Smooth muscle cell (in vitro differentiated cells): Measurements from ENCODE around the gene H3-3A. TPM values are rescaled to one million over a fixed set of nuclear protein-coding genes. Genes with fewer than 3 reads are reported as not detected.

Source experiments
- DNase-seq: peaks from one replicate; lab custom pipeline; 2025; ENCODE audit not compliant: unreplicated experiment; lab: John Stamatoyannopoulos, UW
- H2AFZ ChIP-seq: fragments of 200-600 bp; sonication (generic); 2 replicates; pipeline ENCODE4 v1.6.0; 2016; ENCODE audit warnings: antibody characterized with exemption, low read depth, mild to moderate bottlenecking
- H3F3A ChIP-seq: fragments of 200-600 bp; sonication (generic); 2 replicates; pipeline ENCODE4 v1.6.0; 2017; ENCODE audit warnings: antibody characterized with exemption, low read depth
- H3K27ac ChIP-seq: fragments of 200-600 bp; sonication (generic); 2 replicates; pipeline ENCODE4 v1.5.1; 2016; ENCODE audit warnings: low read depth, mild to moderate bottlenecking
- H3K27me3 ChIP-seq: fragments of 200-600 bp; sonication (generic); 2 replicates; pipeline ENCODE4 v1.6.1; 2016; ENCODE audit warnings: low read depth, mild to moderate bottlenecking
- H3K36me3 ChIP-seq: fragments of 200-600 bp; sonication (generic); 2 replicates; pipeline ENCODE4 v1.5.1; 2016; ENCODE audit warnings: low read depth
- H3K4me1 ChIP-seq: fragments of 200-600 bp; sonication (generic); 2 replicates; pipeline ENCODE4 v1.5.1; 2016; ENCODE audit warnings: low read depth
- H3K4me2 ChIP-seq: fragments of 200-600 bp; sonication (generic); 2 replicates; pipeline ENCODE4 v1.6.0; 2016; ENCODE audit warnings: mild to moderate bottlenecking
- H3K4me3 ChIP-seq: fragments of 200-600 bp; sonication (generic); 2 replicates; pipeline ENCODE4 v1.5.1; 2016; ENCODE audit warnings: mild to moderate bottlenecking
- H3K79me2 ChIP-seq: fragments of 200-600 bp; sonication (generic); 2 replicates; pipeline ENCODE4 v1.6.0; 2016; ENCODE audit warnings: low read depth, mild to moderate bottlenecking
- H3K9ac ChIP-seq: fragments of 200-600 bp; sonication (generic); 2 replicates; pipeline ENCODE4 v1.6.0; 2016; ENCODE audit warnings: low read depth
- H3K9me3 ChIP-seq: fragments of 200-600 bp; sonication (generic); replicated peaks from 2 replicates; pipeline ENCODE4 v1.5.1; 2016; ENCODE audit warnings: low read depth
- H4K20me1 ChIP-seq: fragments of 200-600 bp; sonication (generic); 2 replicates; pipeline ENCODE4 v1.6.0; 2016; ENCODE audit warnings: low read depth
- CTCF ChIP-seq: fragments of 200-600 bp; sonication (generic); IDR thresholded peaks from 2 replicates; pipeline ENCODE4 v1.5.1; 2017; ENCODE audit warnings: borderline replicate concordance, mild to moderate bottlenecking, antibody characterized with exemption; ENCODE audit not compliant: insufficient read depth, poor library complexity, severe bottlenecking
- WGBS: methylation state at CpG from one replicate; pipeline ENCODE4 v1.1.7; 2016; ENCODE audit warnings: low lambda C conversion rate; 5-methylcytosine and 5-hydroxymethylcytosine counted together
- polyA plus RNA-seq: library from polyadenylated mRNA; unstranded; fragments of >200 nt; fragmentation: Nextera tagmentation; extraction: Ambion mirVana; gene quantifications from 2 replicates; pipeline ENCODE4 v1.2.1, GENCODE V29; 2016
- total RNA-seq: library from RNA; depleted of rRNA; stranded (reverse); fragments of >200 nt; gene quantifications from 2 replicates; pipeline ENCODE4 v1.2.3, GENCODE V29; 2014

The H3-3A gene
- total and polyA plus RNA-seq, 2 experiments from 2014 or later = 430 to 459 TPM

DNA sequence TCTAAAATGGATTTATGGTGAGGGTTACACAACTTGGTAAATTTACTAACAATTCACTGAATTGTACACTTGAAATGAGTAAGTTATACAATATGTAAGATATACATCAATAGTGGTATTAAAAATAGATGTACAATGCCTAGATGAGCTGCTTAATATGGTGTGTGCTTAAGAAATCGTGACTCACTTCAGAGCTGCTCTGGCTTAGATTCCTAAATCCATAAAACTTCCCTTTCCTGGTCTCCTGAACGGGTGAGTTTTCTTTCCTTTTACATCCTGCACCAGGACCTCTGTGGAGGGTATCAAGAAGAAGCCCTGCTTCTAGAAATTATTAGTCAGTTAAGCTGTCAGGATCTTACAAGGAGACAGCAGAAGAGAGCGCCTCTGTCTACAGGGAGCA, 30.4 kb downstream of the H3-3A start:
- Histone ChIP-seq H3K79me2 (no peaks in the 10 kb centered on the region), H3K9ac (no peak overlapping the region), H3F3A (no peaks in the 10 kb centered on the region), H3K9me3 (no peaks in the 10 kb centered on the region), H3K27ac (no peak overlapping the region), H3K4me1 (no peaks in the 10 kb centered on the region), H3K4me2 (no peak overlapping the region), H4K20me1 (no peaks in the 10 kb centered on the region), H3K4me3 (no peak overlapping the region), H3K36me3 (no peaks in the 10 kb centered on the region), H3K27me3 (no peaks in the 10 kb centered on the region), H2AFZ (no peak overlapping the region)
- no peak for DNase-seq
- WGBS = 39% methylated on average over 3 of the region's 3 CpGs
- no peak for TF ChIP-seq CTCF

DNA sequence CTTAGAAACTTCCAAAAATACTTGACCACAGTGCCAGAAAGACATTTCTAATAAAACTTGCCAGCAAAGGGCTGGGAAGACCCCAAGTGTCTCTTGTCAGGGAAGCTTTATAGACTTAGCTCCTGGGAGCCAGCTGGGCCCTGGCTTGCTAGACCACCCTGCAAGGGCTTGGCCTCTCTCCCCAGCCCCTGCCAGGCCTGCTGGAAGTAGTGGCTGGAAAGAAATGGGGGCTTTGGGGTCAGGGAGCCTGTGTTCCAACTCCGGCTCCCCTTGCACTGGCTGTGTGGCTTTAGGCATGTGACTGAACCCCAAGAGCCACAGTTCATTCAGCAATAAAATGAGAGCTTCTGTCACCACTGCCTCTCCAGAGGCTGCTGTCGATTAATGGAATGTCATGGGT, 31.1 kb downstream of the H3-3A start:
- Histone ChIP-seq H4K20me1 (no peaks in the 10 kb centered on the region), H2AFZ (no peak overlapping the region), H3K4me3 (no peak overlapping the region), H3F3A (no peaks in the 10 kb centered on the region), H3K9me3 (no peaks in the 10 kb centered on the region), H3K27me3 (no peaks in the 10 kb centered on the region), H3K36me3 (no peaks in the 10 kb centered on the region), H3K4me1 (no peaks in the 10 kb centered on the region), H3K9ac (no peak overlapping the region), H3K27ac (no peak overlapping the region), H3K4me2 (no peak overlapping the region), H3K79me2 (no peaks in the 10 kb centered on the region)
- no peak for TF ChIP-seq CTCF
- DNase-seq = no peak
- WGBS = 87% methylated on average over 2 of the region's 2 CpGs

- no peaks in the 10 kb centered on the region for H3F3A ChIP-seq
- no peak overlapping the region for H3K4me2 ChIP-seq
- no peak overlapping the region for H3K9ac ChIP-seq
- H3K27ac ChIP-seq = no peak overlapping the region
- TF ChIP-seq CTCF = no peak
- no peak overlapping the region for H3K4me3 ChIP-seq
- WGBS = 56% methylated on average over 1 of the region's 1 CpG
- H3K36me3 ChIP-seq = no peaks in the 10 kb centered on the region
- no peaks in the 10 kb centered on the region for H3K4me1 ChIP-seq
- no peaks in the 10 kb centered on the region for H3K9me3 ChIP-seq
- H3K79me2 ChIP-seq = no peaks in the 10 kb centered on the region
- H3K27me3 ChIP-seq = peaks cover 2% of the 10 kb centered on the region
- H2AFZ ChIP-seq = no peak overlapping the region
- H4K20me1 ChIP-seq = no peaks in the 10 kb centered on the region
- no peak for DNase-seq
These were observed 31.9 kb downstream of the H3-3A start for GRCh38 chr1:226094451-226094850.

DNA sequence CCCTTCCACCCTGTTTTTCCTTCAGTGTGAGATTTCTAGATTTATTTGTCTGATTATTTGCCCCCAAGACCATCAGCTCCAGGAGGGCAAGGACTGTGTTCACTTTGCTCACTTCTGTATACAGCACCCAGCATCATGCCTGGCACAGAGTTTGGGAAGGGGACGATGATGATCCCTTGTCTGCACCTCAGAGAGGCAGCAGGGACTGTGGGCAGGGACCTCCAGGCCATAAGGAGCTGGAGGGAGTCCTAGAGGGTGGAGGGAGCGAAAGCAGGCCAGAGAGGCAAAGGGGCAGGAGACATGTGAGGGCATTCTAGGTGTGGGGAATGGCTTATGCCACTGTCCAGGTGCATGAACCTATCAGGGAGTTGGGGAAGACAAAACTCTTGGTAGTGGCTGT, 32.8 kb downstream of the H3-3A start:
- 80% methylated on average over 2 of the region's 2 CpGs for WGBS
- no peak for TF ChIP-seq CTCF
- no peaks in the 10 kb centered on the region for H3F3A ChIP-seq
- no peaks in the 10 kb centered on the region for H4K20me1 ChIP-seq
- no peak overlapping the region for H3K4me2 ChIP-seq
- H3K9ac ChIP-seq = no peak overlapping the region
- no peak overlapping the region for H2AFZ ChIP-seq
- H3K4me1 ChIP-seq = peaks cover 1% of the 10 kb centered on the region
- H3K79me2 ChIP-seq = no peaks in the 10 kb centered on the region
- H3K9me3 ChIP-seq = no peaks in the 10 kb centered on the region
- no peak overlapping the region for H3K27ac ChIP-seq
- H3K27me3 ChIP-seq = peaks cover 10% of the 10 kb centered on the region
- no peak overlapping the region for H3K4me3 ChIP-seq
- no peaks in the 10 kb centered on the region for H3K36me3 ChIP-seq
- no peak for DNase-seq
